Keratinocyte (primary cell): ENCODE data around the gene PIK3CD. TPM values are rescaled to one million over a fixed set of nuclear protein-coding genes. Genes with fewer than 3 reads are reported as not detected.

Source experiments
- DNase-seq: peaks from one replicate; pipeline ENCODE4 v3.0.0-alpha.2; 2011; ENCODE audit warnings: low read depth, missing footprints, low spot score
- FAIRE-seq: peaks from 2 replicates; lab custom pipeline; 2011; peaks lifted over from hg19 to GRCh38; lab: Jason Lieb, UNC
- H2AFZ ChIP-seq: 2 replicates; pipeline ENCODE4 v1.6.0; 2012; ENCODE audit warnings: low read length, control low read depth, inconsistent platforms; ENCODE audit not compliant: control insufficient read depth
- H3K27ac ChIP-seq: 2 replicates; pipeline ENCODE4 v1.5.1; 2011; ENCODE audit warnings: low read length; ENCODE audit not compliant: control insufficient read depth, insufficient read depth
- H3K27me3 ChIP-seq: 3 replicates; pipeline ENCODE4 v1.6.0; 2011; ENCODE audit warnings: low read length; ENCODE audit not compliant: control insufficient read depth, insufficient read depth; ENCODE audit errors: extremely low read depth
- H3K36me3 ChIP-seq, 2 experiments: 2 replicates in 1 of 2; 3 replicates in 1 of 2; pipeline ENCODE4 v1.5.1; 2011; ENCODE audit warnings: low read length in 2 of 2, mild to moderate bottlenecking in 1 of 2; ENCODE audit not compliant: control insufficient read depth in 2 of 2, insufficient read depth in 2 of 2; ENCODE audit errors: extremely low read depth in 1 of 2
- H3K4me1 ChIP-seq: 3 replicates; pipeline ENCODE4 v1.5.1; 2011; ENCODE audit warnings: low read length; ENCODE audit not compliant: control insufficient read depth, insufficient read depth; ENCODE audit errors: extremely low read depth
- H3K4me2 ChIP-seq: 3 replicates; pipeline ENCODE4 v1.6.0; 2011; ENCODE audit warnings: low read depth, low read length; ENCODE audit not compliant: control insufficient read depth, insufficient read depth; ENCODE audit errors: extremely low read depth
- H3K4me3 ChIP-seq, 3 experiments: fragments of 200-600 bp in 1 of 3; sonication (generic) in 1 of 3; 2 replicates in 2 of 3; 3 replicates in 1 of 3; pipeline ENCODE4 v1.5.1; 2011 to 2016; ENCODE audit warnings: low read length in 3 of 3, mild to moderate bottlenecking in 3 of 3, control low read depth in 2 of 3, inconsistent platforms in 1 of 3, low read depth in 1 of 3, mixed read lengths in 1 of 3, mixed run types in 1 of 3, moderate library complexity in 1 of 3; ENCODE audit not compliant: control insufficient read depth in 2 of 3, insufficient read depth in 2 of 3; ENCODE audit errors: extremely low read depth in 1 of 3
- H3K79me2 ChIP-seq: 2 replicates; pipeline ENCODE4 v1.6.0; 2012; ENCODE audit warnings: low read length; ENCODE audit not compliant: control insufficient read depth, insufficient read depth
- H3K9ac ChIP-seq: 3 replicates; pipeline ENCODE4 v1.6.0; 2011; ENCODE audit warnings: low read length; ENCODE audit not compliant: control insufficient read depth, insufficient read depth; ENCODE audit errors: extremely low read depth
- H3K9me1 ChIP-seq: 3 replicates; pipeline ENCODE4 v1.6.0; 2011; ENCODE audit warnings: low read length; ENCODE audit not compliant: control insufficient read depth, insufficient read depth; ENCODE audit errors: extremely low read depth
- H3K9me3 ChIP-seq: 2 replicates; pipeline ENCODE4 v1.5.1; 2012; ENCODE audit warnings: low read depth, low read length; ENCODE audit not compliant: control insufficient read depth
- H4K20me1 ChIP-seq: 3 replicates; pipeline ENCODE4 v1.6.0; 2011; ENCODE audit warnings: low read length; ENCODE audit not compliant: control insufficient read depth, insufficient read depth; ENCODE audit errors: extremely low read depth
- EZH2 ChIP-seq: IDR thresholded peaks from one replicate; pipeline ENCODE4 v1.6.1; 2012; ENCODE audit warnings: inconsistent platforms, mild to moderate bottlenecking, low read length, moderate library complexity
- dilution Hi-C: fragments of 300-500 bp; cut with MboI; formaldehyde crosslinking; loops from one replicate; pipeline ENCODE4 v1.7.0; 2020; ENCODE audit warnings: low sequenced_read_pairs; ENCODE audit not compliant: extremely low pct_ligation_motif_present
- polyA plus RNA-seq, 5 experiments: library from polyadenylated mRNA; depleted of rRNA in 3 of 5; stranded (reverse) in 3 of 5; stranded (forward) in 1 of 5; unstranded in 1 of 5; fragments of >200 nt; gene quantifications; 1 replicate in 1 of 5; 2 replicates in 3 of 5; 3 replicates in 1 of 5; pipeline versions ENCODE4 v1.2.1 to v1.2.3, GENCODE V29; 2011 to 2012; ENCODE audit warnings: missing spikeins in 2 of 5, low read depth in 1 of 5, low replicate concordance in 1 of 5
- TF ChIP-seq, protein P1 (sequence below), 3 experiments: IDR thresholded peaks in 1 of 3; conservative IDR thresholded peaks in 1 of 3; optimal IDR thresholded peaks in 1 of 3; 2 replicates in 2 of 3; 3 replicates in 1 of 3; pipeline versions ENCODE3 to v1.5.1; 2011; ENCODE audit warnings: low read length in 3 of 3, mild to moderate bottlenecking in 3 of 3, moderate library complexity in 2 of 3, control low read depth in 1 of 3, inconsistent platforms in 1 of 3; ENCODE audit not compliant: insufficient read depth in 2 of 3; ENCODE audit errors: extremely low read depth in 1 of 3

PIK3CD gene
- polyA plus RNA-seq, 1 donor (not counting 4 experiments of a cell fraction or from before 2014, with no cell fraction given), result 7.8 TPM

DNA sequence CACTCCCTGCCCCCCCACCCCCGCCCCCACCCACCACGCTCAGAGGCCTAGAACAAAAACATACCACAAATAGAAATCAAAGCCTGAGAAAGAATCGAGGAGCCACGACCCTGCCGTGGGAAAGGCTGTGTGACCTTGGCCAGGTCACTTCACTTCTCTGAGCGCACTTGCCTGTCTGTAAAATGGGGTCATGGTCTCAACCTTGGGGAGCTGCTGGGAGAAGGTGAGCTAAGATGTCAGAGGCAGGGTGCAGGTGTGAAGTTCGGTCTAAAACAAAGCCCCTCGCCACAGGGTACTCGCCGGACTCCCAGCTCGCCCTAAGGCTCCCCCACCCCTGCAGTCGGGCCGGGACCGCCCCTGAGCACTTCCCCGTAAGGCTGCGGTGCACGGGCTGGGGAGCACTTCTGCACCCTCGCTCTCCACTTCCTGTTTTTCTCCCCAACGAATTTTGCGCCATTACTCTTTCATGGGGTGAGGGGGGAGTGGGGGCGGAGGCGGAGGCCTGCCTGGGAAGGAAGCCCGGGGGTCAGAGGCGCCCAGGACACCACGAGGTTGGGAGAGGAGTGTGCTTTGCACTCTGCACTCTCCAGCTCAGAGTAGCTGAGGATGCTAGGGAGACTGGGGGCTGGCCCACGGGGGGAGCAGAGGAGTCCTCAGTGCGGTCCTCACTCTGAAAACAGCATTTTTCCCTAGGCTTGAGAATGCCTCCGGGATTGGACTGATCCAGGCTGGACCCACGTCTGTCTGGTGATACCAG is 21.9 kb upstream of the PIK3CD start:
- Histone ChIP-seq H4K20me1 (no peaks in the 10 kb centered on the region), H3K4me1 (peaks cover 11% of the 10 kb centered on the region), H3K27ac (no peak overlapping the region), H3K79me2 (no peaks in the 10 kb centered on the region), H3K4me2 (no peak overlapping the region), H3K9me3 (no peaks in the 10 kb centered on the region), H3K36me3 (no peaks in the 10 kb centered on the region), H2AFZ (no peak overlapping the region), H3K9ac (no peak overlapping the region), H3K9me1 (no peaks in the 10 kb centered on the region), H3K4me3 (no peak overlapping the region), H3K27me3 (peaks cover 2% of the 10 kb centered on the region)
- no peak for TF ChIP-seq EZH2
- TF ChIP-seq, protein P1, sequence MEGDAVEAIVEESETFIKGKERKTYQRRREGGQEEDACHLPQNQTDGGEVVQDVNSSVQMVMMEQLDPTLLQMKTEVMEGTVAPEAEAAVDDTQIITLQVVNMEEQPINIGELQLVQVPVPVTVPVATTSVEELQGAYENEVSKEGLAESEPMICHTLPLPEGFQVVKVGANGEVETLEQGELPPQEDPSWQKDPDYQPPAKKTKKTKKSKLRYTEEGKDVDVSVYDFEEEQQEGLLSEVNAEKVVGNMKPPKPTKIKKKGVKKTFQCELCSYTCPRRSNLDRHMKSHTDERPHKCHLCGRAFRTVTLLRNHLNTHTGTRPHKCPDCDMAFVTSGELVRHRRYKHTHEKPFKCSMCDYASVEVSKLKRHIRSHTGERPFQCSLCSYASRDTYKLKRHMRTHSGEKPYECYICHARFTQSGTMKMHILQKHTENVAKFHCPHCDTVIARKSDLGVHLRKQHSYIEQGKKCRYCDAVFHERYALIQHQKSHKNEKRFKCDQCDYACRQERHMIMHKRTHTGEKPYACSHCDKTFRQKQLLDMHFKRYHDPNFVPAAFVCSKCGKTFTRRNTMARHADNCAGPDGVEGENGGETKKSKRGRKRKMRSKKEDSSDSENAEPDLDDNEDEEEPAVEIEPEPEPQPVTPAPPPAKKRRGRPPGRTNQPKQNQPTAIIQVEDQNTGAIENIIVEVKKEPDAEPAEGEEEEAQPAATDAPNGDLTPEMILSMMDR (optimal IDR thresholded peaks at IDR 0.05 in 1 of 3, IDR thresholded peaks at IDR 0.05 in 1 of 3, conservative IDR thresholded peaks at IDR 0.05 in 1 of 3; ENCODE audit: extremely low read depth in 1 of 3, insufficient read depth in 2 of 3, low read length in 3 of 3), result no peak
- DNase-seq (no peak), FAIRE-seq (no peak)
- dilution Hi-C loops, result no loop called here

DNA sequence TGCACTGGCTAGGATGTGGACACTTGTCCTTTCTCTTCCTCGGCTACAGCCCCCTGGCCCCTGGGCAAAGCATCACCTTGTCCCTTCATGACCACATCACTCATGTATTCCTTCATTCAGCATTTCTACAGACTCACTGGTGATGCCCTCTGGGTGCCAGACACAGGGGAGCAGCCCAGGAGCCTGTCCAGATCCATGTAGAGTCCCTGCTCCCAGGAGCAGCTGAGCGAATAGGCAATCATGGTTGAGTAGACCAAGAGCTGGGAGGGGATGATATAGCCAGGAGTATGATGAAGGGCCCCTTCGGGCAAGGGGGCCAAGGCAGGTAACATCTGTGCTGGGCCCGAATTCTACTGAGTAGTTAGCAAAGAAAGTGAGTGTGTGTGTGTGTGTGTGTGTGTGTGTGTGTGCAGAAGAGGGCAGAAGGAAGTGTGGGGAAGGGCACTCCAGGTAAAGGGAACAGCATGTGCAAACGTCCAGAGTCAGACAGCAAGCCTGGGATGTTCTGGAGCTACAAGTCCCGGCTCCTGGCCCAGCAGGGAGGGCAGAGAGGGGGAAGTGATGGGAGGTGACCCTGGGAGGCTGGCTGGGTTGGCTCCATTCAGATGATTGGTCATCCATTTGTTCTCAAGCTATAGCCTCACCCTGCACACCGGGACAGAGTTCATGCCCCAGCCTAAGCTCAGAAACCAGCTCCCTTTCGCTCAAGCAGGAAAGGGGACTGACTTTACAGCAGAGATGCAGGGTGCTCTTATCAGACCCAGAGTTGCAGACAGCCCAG is 21.0 kb upstream of the PIK3CD start:
- no peak overlapping the region for H3K27ac ChIP-seq
- no peaks in the 10 kb centered on the region for H3K36me3 ChIP-seq
- TF ChIP-seq, protein P1 (optimal IDR thresholded peaks at IDR 0.05 in 1 of 3, IDR thresholded peaks at IDR 0.05 in 1 of 3, conservative IDR thresholded peaks at IDR 0.05 in 1 of 3; ENCODE audit: extremely low read depth in 1 of 3, insufficient read depth in 2 of 3, low read length in 3 of 3), result no peak
- no peak for TF ChIP-seq EZH2
- FAIRE-seq (no peak), DNase-seq (no peak)
- H3K27me3 ChIP-seq, result peaks cover 5% of the 10 kb centered on the region
- no peak overlapping the region for H3K4me3 ChIP-seq
- no peaks in the 10 kb centered on the region for H3K79me2 ChIP-seq
- H3K4me1 ChIP-seq, result peaks cover 11% of the 10 kb centered on the region
- H3K9me1 ChIP-seq, result no peaks in the 10 kb centered on the region
- dilution Hi-C loops, result no loop called here
- no peak overlapping the region for H3K4me2 ChIP-seq
- H4K20me1 ChIP-seq, result no peaks in the 10 kb centered on the region
- no peaks in the 10 kb centered on the region for H3K9me3 ChIP-seq
- no peak overlapping the region for H2AFZ ChIP-seq
- no peak overlapping the region for H3K9ac ChIP-seq
